ENCODE results near the gene HTN3.

DNA sequence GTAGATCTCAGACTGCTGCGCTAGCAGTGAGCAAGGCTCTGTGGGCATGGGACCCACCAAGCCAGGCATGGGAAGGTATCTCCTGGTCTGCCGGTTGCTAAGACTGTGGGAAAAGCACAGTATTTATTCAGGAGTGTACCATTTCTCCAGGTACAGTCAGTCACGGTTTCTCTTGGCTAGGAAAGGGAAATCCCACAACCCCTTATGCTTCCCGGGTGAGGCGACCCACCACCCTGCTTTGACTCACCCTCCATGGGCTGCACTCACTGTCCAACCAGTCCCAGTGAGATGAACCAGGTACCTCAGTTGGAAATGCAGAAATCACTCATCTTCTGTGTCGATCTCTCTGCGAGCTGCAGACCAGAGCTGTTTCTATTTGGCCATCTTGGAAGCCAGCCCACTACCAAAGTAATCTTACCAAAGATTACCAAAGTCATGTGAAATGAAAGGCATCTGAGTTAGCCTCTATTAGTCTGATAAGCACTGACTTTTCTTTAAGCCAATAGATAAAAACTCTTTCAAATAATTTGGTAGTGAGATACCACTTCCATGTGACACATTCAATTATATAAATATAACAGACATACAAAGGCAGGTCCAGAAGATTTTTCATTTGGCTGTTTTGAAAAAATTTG, 13.5 kb downstream of the HTN3 start:
- TF ChIP-seq, protein P1, sequence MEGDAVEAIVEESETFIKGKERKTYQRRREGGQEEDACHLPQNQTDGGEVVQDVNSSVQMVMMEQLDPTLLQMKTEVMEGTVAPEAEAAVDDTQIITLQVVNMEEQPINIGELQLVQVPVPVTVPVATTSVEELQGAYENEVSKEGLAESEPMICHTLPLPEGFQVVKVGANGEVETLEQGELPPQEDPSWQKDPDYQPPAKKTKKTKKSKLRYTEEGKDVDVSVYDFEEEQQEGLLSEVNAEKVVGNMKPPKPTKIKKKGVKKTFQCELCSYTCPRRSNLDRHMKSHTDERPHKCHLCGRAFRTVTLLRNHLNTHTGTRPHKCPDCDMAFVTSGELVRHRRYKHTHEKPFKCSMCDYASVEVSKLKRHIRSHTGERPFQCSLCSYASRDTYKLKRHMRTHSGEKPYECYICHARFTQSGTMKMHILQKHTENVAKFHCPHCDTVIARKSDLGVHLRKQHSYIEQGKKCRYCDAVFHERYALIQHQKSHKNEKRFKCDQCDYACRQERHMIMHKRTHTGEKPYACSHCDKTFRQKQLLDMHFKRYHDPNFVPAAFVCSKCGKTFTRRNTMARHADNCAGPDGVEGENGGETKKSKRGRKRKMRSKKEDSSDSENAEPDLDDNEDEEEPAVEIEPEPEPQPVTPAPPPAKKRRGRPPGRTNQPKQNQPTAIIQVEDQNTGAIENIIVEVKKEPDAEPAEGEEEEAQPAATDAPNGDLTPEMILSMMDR (IDR thresholded peaks at IDR 0.05): no peak
- TF ChIP-seq POLR2A (IDR thresholded peaks at IDR 0.05) (no peak), EP300 (IDR thresholded peaks at IDR 0.05) (no peak)

Measured in suprapubic skin (tissue), 3 donors.